ENCODE results near the gene FAM3D.
"Not testable (repeated sequence)": the region's sequence is repeated elsewhere in the genome, so short reads cannot be mapped to it uniquely, and the experiment has no call there.

Gene FAM3D

DNA sequence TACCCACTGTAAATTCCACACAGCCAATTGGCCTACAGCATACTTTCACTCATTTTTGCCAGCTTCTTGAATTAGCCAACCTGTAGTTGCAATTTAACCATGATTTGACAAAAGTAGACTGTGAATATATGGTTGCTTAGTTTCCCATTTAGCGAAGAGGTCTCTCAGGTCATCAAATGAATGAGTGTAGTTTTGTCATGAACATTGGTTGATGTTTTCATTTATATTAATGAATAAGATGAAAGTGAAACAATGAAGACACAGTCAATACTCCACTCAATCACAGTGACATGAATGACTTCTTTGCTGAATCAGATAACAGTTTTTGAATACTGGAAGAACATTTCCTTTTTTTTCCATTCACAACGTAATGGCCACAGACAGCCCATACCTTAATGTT is 15.3 kb upstream of the FAM3D start:
- no peak overlapping the region for H3K27ac ChIP-seq
- no peak for TF ChIP-seq ZFX (IDR thresholded peaks at IDR 0.05)
- TF ChIP-seq, protein P1, sequence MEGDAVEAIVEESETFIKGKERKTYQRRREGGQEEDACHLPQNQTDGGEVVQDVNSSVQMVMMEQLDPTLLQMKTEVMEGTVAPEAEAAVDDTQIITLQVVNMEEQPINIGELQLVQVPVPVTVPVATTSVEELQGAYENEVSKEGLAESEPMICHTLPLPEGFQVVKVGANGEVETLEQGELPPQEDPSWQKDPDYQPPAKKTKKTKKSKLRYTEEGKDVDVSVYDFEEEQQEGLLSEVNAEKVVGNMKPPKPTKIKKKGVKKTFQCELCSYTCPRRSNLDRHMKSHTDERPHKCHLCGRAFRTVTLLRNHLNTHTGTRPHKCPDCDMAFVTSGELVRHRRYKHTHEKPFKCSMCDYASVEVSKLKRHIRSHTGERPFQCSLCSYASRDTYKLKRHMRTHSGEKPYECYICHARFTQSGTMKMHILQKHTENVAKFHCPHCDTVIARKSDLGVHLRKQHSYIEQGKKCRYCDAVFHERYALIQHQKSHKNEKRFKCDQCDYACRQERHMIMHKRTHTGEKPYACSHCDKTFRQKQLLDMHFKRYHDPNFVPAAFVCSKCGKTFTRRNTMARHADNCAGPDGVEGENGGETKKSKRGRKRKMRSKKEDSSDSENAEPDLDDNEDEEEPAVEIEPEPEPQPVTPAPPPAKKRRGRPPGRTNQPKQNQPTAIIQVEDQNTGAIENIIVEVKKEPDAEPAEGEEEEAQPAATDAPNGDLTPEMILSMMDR (conservative IDR thresholded peaks at IDR 0.05), result no peak

DNA sequence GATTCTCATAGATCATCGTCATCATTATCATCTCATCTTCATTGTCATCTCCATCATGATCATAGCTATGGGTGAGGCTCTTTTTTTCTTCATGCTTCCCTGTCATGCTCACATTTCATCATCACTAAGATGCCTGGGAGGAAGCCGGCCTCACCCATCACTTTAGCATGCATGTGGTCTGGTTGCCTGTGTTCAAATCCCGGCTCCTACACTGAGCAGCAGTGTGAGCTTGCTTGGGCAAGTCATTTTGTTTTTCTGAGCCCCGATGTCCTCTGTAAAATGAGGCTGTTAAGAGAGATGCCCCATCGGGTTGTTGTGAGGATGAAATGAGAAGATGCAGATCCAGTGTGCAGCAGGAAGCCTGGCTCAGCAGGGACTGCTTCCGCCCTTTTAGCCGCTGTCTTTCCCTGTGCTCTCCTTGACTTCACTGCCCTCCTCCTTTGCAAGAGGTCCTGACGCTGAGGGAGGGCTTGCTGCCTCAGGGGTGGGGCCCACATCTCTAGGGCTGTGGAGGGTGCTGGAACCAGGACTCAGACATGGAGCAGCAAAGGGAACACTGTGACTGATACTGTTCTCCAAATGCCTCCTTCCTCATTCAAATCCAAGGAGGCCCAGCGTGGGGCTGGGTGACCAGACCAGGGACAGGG is 14.4 kb upstream of the FAM3D start:
- no peak overlapping the region for H3K27ac ChIP-seq
- TF ChIP-seq, protein P1 (conservative IDR thresholded peaks at IDR 0.05), result no peak
- no peak for TF ChIP-seq ZFX (IDR thresholded peaks at IDR 0.05)

DNA sequence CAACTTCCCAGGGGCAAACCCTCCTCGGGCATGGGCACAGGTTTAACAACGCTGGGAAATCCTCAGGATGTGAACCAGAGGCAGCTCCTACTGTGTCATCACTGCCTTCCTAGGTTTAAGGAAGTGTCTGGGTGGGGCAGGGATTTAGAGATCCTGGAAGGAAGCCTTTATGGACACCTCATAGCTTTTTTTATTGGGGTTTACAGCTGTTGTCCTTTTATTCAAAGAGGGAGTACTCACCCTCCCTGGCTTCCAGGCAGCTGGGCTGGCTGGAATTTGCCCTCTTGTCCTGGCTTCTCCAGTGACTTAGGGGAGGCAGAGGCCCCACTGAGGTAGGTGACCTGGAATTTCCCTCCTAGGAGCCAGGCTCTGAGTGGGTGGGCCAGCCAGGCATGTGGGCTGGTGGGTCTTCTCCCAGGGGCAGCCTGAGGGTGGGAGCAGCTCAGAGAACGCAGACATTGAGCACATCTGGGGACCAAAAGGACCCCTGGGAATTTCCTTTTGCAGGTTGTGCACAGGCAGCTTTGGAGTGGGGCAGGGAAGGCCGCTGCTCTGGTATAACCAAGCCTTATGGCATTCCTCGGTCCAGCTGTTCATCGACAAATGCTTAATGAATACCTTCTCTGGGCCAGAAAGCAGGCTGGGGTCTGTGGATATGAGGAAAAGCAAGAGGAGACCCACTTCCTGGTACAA is 13.5 kb upstream of the FAM3D start:
- no peak overlapping the region for H3K27ac ChIP-seq
- TF ChIP-seq, protein P1 (conservative IDR thresholded peaks at IDR 0.05), result no peak
- no peak for TF ChIP-seq ZFX (IDR thresholded peaks at IDR 0.05)

DNA sequence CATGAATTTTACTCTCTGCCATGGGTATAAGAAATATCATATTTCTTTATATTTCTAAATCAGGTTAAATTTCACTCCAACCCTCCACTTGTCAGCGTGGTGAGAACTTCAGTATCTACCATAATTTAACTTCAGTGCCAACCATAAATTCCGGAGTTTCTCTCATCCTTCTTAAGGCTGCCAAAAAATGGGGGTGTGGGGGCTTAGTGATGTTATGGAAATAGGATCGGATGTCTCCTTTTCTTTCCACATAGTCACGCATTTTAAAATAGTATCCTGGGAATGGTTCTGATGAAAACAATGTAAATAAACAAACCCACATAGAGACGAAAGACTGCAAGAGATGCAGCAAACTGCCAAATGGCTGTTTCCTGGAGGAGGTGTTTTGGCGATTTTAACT is 12.9 kb upstream of the FAM3D start:
- TF ChIP-seq ZFX (IDR thresholded peaks at IDR 0.05), result no peak
- TF ChIP-seq, protein P1 (conservative IDR thresholded peaks at IDR 0.05), result no peak
- H3K27ac ChIP-seq, result no peak overlapping the region

DNA sequence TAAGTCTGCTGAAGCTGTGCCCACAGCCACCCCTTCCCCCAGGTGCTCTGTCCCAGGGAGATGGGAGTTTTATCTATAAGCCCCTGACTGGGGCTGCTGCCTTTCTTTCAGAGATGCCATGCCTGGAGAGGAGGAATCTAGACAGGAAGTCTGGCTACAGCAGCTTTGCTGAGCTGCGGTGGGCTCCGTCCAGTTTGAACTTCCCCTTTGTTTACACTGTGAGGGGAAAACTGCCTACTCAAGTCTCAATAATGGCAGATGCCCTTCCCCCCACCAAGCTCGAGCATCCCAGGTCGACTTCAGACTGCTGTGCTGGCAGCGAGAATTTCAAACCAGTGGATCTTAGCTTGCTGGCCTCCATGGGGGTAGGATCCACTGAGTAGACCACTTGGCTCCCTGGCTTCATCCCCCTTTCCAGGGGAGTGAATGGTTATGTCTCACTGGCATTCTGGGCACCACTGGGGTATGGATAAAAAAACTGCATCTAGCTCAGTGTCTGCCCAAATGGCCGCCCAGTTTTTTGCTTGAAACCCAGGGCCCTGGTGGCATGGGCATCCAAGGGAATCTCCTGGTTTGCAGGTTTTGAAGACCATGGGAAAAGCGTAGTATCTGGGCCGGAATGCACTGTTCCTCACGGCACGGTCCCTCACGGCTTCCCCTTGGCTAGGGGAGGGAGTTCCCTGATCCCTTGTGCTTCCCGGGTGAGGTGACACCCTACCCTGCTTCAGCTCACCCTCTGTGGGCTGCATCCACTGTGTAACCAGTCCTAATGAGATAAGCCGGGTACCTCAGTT is 11.8 kb upstream of the FAM3D start:
- H3K27ac ChIP-seq, result not testable (repeated sequence)

DNA sequence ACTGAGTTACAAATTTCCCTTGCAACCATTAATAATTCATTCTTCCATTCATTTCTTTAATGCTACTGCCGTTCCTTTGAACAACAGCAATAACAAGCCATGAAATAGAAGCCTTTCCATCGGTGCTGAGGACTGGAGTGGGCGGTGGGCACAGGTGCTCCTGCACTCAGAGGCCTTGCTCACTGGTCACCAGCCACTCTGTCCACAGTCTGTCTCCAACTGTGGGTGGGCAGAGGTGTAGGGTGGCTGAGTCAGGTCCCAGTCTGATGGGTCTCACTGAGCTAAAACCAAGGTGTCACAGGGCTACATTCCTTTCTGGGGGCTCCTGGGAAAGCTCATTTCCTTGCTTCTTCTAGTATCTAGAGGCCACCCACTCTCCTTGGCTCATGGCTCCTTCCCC is 6.3 kb upstream of the FAM3D start:
- H3K27ac ChIP-seq, result no peak overlapping the region
- TF ChIP-seq ZFX (IDR thresholded peaks at IDR 0.05), result no peak
- TF ChIP-seq, protein P1 (conservative IDR thresholded peaks at IDR 0.05), result no peak

DNA sequence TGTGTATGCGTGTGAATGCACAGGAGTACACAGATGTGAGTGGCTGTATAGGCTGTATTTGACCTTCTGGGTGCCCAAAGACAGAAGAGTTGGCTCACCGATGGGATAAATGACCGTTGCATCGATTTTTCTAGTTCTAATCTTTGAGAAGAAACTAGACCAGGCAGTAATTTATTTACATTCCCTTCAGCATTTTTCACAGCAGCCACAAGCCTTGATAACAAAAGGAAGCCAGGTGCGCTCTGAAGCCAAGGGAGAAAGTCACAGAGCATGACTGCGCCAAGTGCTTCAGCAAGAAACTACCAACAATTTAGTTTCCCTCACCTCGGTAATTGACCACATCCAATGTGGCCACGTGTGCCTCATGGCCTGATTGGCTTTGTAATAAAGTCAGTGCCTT is 5.9 kb upstream of the FAM3D start:
- TF ChIP-seq, protein P1 (conservative IDR thresholded peaks at IDR 0.05), result no peak
- no peak for TF ChIP-seq ZFX (IDR thresholded peaks at IDR 0.05)
- H3K27ac ChIP-seq, result no peak overlapping the region
